ENCODE results near the gene KRCC1. TPM values are rescaled to one million over a fixed set of nuclear protein-coding genes. Genes with fewer than 3 reads are reported as not detected.

The KRCC1 gene
- total RNA-seq, 1 donor, result 24.2 TPM

GRCh38 chr2:88028931-88029330, 26.7 kb downstream of the KRCC1 start:
- Histone ChIP-seq H3K36me3 (ENCODE audit: insufficient read depth, low read length) (peaks cover 46% of the 10 kb centered on the region), H4K20me1 (ENCODE audit: insufficient read depth, low read length) (peaks cover 9% of the 10 kb centered on the region), H3K4me1 (ENCODE audit: insufficient read depth, low read length) (no peaks in the 10 kb centered on the region), H3K27me3 (ENCODE audit: insufficient read depth, low read length) (no peaks in the 10 kb centered on the region), H2AFZ (ENCODE audit: low read length) (no peak overlapping the region), H3K27ac (ENCODE audit: low read depth, low read length) (no peak overlapping the region), H3K4me2 (ENCODE audit: insufficient read depth, low read length) (no peak overlapping the region), H3K79me2 (ENCODE audit: insufficient read depth, low read length) (no peaks in the 10 kb centered on the region), H3K9me3 (ENCODE audit: low read depth, low read length) (no peaks in the 10 kb centered on the region), H3K4me3 (ENCODE audit: insufficient read depth, low read length) (no peak overlapping the region)
- no peak for DNase-seq (ENCODE audit: insufficient read length, low spot score, missing footprints)
- no peak for TF ChIP-seq CTCF (IDR thresholded peaks at IDR 0.05; ENCODE audit: extremely low read depth, low read depth, low read length)

- H3K27me3 ChIP-seq (ENCODE audit: insufficient read depth, low read length), result no peaks in the 10 kb centered on the region
- no peaks in the 10 kb centered on the region for H3K79me2 ChIP-seq (ENCODE audit: insufficient read depth, low read length)
- H3K4me1 ChIP-seq (ENCODE audit: insufficient read depth, low read length), result no peaks in the 10 kb centered on the region
- DNase-seq (ENCODE audit: insufficient read length, low spot score, missing footprints), result no peak
- no peak overlapping the region for H3K4me3 ChIP-seq (ENCODE audit: insufficient read depth, low read length)
- H3K36me3 ChIP-seq (ENCODE audit: insufficient read depth, low read length), result peaks cover 44% of the 10 kb centered on the region
- TF ChIP-seq CTCF (IDR thresholded peaks at IDR 0.05; ENCODE audit: extremely low read depth, low read depth, low read length), result no peak
- no peaks in the 10 kb centered on the region for H3K9me3 ChIP-seq (ENCODE audit: low read depth, low read length)
- H3K27ac ChIP-seq (ENCODE audit: low read depth, low read length), result no peak overlapping the region
- H4K20me1 ChIP-seq (ENCODE audit: insufficient read depth, low read length), result peaks cover 9% of the 10 kb centered on the region
- H3K4me2 ChIP-seq (ENCODE audit: insufficient read depth, low read length), result no peak overlapping the region
- no peak overlapping the region for H2AFZ ChIP-seq (ENCODE audit: low read length)
Measured at GRCh38 chr2:88027697-88028389, 27.7 kb downstream of the KRCC1 start.

GRCh38 chr2:88024509-88024908, 31.1 kb downstream of the KRCC1 start:
- peaks cover 23% of the 10 kb centered on the region for H3K36me3 ChIP-seq (ENCODE audit: insufficient read depth, low read length)
- no peak for DNase-seq (ENCODE audit: insufficient read length, low spot score, missing footprints)
- no peaks in the 10 kb centered on the region for H3K4me1 ChIP-seq (ENCODE audit: insufficient read depth, low read length)
- H3K27ac ChIP-seq (ENCODE audit: low read depth, low read length), result no peak overlapping the region
- H4K20me1 ChIP-seq (ENCODE audit: insufficient read depth, low read length), result peaks cover 4% of the 10 kb centered on the region
- H3K79me2 ChIP-seq (ENCODE audit: insufficient read depth, low read length), result no peaks in the 10 kb centered on the region
- H3K4me2 ChIP-seq (ENCODE audit: insufficient read depth, low read length), result no peak overlapping the region
- H3K27me3 ChIP-seq (ENCODE audit: insufficient read depth, low read length), result no peaks in the 10 kb centered on the region
- H3K9me3 ChIP-seq (ENCODE audit: low read depth, low read length), result no peaks in the 10 kb centered on the region
- H2AFZ ChIP-seq (ENCODE audit: low read length), result no peak overlapping the region
- H3K4me3 ChIP-seq (ENCODE audit: insufficient read depth, low read length), result no peak overlapping the region
- no peak for TF ChIP-seq CTCF (IDR thresholded peaks at IDR 0.05; ENCODE audit: extremely low read depth, low read depth, low read length)

GRCh38 chr2:88022669-88022921, 33.0 kb downstream of the KRCC1 start:
- TF ChIP-seq CTCF (IDR thresholded peaks at IDR 0.05; ENCODE audit: extremely low read depth, low read depth, low read length), result no peak
- no peaks in the 10 kb centered on the region for H3K9me3 ChIP-seq (ENCODE audit: low read depth, low read length)
- H3K4me1 ChIP-seq (ENCODE audit: insufficient read depth, low read length), result no peaks in the 10 kb centered on the region
- no peak overlapping the region for H3K27ac ChIP-seq (ENCODE audit: low read depth, low read length)
- peaks cover 4% of the 10 kb centered on the region for H4K20me1 ChIP-seq (ENCODE audit: insufficient read depth, low read length)
- no peak overlapping the region for H3K4me2 ChIP-seq (ENCODE audit: insufficient read depth, low read length)
- no peak overlapping the region for H2AFZ ChIP-seq (ENCODE audit: low read length)
- no peaks in the 10 kb centered on the region for H3K79me2 ChIP-seq (ENCODE audit: insufficient read depth, low read length)
- H3K27me3 ChIP-seq (ENCODE audit: insufficient read depth, low read length), result no peaks in the 10 kb centered on the region
- no peak overlapping the region for H3K4me3 ChIP-seq (ENCODE audit: insufficient read depth, low read length)
- DNase-seq (ENCODE audit: insufficient read length, low spot score, missing footprints), result no peak
- peaks cover 8% of the 10 kb centered on the region for H3K36me3 ChIP-seq (ENCODE audit: insufficient read depth, low read length)
